ENCODE measurements around the gene TFAP2A. TPM values are rescaled to one million over a fixed set of nuclear protein-coding genes. Genes with fewer than 3 reads are reported as not detected.

Gene TFAP2A
- total RNA-seq, 1 experiment from 2014 or later, result 2.3 TPM

GRCh38 chr6:10362300-10362699, 52.6 kb downstream of the TFAP2A start:
- DNase-seq (ENCODE audit: low spot score), result no peak
- in situ Hi-C loops (cut with HindIII; ENCODE audit: low sequenced_read_pairs), result no loop called here

DNA sequence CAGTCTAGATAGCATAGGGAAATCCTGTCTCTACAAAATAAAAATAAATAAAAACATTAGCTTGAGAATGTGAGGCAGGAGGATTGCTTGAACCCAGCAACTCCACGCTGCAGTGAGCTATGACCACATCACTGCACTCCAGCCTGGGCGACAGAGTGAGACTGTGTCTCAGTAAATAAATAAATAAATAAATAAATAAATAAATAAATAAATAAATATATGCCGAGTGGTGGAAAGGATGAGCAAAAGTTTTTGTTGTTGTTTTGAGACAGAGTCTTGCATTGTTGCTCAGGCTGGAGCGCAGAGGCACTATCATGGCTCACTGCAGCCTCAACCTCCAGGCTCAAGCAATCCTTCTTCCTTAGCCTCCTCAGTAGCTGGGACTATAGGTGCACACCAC, 53.4 kb downstream of the TFAP2A start:
- DNase-seq (ENCODE audit: low spot score), result no peak
- in situ Hi-C loops (cut with HindIII; ENCODE audit: low sequenced_read_pairs), result no loop called here

GRCh38 chr6:10359581-10359980, 55.3 kb downstream of the TFAP2A start:
- no peak for DNase-seq (ENCODE audit: low spot score)
- in situ Hi-C loops (cut with HindIII; ENCODE audit: low sequenced_read_pairs), result no loop called here

- no peak for DNase-seq (ENCODE audit: low spot score)
- in situ Hi-C loops (cut with HindIII; ENCODE audit: low sequenced_read_pairs), result no loop called here
Observed at GRCh38 chr6:10355115-10355702, 59.7 kb downstream of the TFAP2A start.

DNA sequence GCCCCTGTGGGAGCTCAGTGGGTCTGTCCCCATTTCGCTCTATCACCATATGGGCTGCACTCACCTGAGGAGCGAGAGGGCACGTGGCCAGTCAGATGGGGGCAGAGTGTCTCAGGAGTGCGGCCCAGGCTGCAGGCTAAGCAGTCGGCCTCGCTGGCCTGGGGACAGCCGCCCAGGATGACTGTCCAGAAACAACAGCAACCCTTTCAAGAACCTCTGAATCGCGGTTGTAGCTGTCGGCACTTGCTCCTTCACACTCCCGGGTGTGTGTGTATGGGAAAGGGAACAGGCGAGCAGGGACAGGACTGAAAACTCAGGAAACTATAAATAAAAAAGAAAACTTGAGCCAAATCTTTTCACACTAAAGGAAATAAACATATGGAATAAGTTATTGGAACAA, 63.1 kb downstream of the TFAP2A start:
- peak; percentile 73 for DNase-seq (ENCODE audit: low spot score)
- in situ Hi-C loops (cut with HindIII; ENCODE audit: low sequenced_read_pairs), result no loop called here

DNA sequence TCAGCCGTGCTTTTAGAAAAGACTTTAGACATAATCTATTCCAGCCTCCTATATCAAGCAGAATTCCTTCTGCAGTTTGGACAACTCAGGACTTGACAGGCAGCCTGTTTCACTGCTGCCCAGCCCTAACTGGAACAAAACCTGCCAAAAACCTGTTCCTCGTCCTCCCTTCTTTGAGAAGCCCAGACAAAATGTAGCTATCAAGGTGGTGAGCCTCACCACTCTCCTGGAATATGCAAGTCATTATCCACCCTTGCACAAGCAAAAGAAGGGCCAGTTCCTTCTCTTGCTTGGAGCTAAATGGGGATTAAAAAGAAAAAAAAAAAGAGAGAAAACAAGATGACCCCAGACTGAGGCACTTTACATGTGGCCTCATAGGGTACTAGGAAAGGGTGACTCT, 64.2 kb downstream of the TFAP2A start:
- in situ Hi-C loops (cut with HindIII; ENCODE audit: low sequenced_read_pairs), result no loop called here
- DNase-seq (ENCODE audit: low spot score), result no peak

GRCh38 chr6:10347561-10348327, 67.1 kb downstream of the TFAP2A start:
- in situ Hi-C loops (cut with HindIII; ENCODE audit: low sequenced_read_pairs), result no loop called here
- DNase-seq (ENCODE audit: low spot score), result no peak

Other genes starting within 250 kb of the TFAP2A start
- 28.4 and 28.7 TPM in 2 replicates for gene GCNT2, start 106.3 kb upstream of the TFAP2A start, total RNA-seq (2014; rRNA removed; shearing (Covaris generic))